ENCODE results near the gene TSPO2. TPM values are rescaled to one million over a fixed set of nuclear protein-coding genes. Genes with fewer than 3 reads are reported as not detected.

Gene TSPO2
- total and polyA plus RNA-seq, 2 of the 13 experiments (the other 11 are each of a cell fraction or from before 2014, with no cell fraction given): 0.55 TPM; not detected in 1

GRCh38 chr6:41071923-41072835 lies 29.9 kb downstream of the TSPO2 start, which contains the start of gene OARD1 (continued):
- TF ChIP-seq MATR3 (CRISPR knock-in tag; IDR thresholded peaks at IDR 0.05) (no peak), ZNF317 (CRISPR knock-in tag; IDR thresholded peaks at IDR 0.05) (no peak), EEA1 (CRISPR knock-in tag; IDR thresholded peaks at IDR 0.05; ENCODE audit: borderline replicate concordance) (peak; percentile 96; the same call in 1 of the 2 replicates), ZNF652 (CRISPR knock-in tag; IDR thresholded peaks at IDR 0.05; ENCODE audit: borderline replicate concordance, low read depth) (no peak), ZNF577 (CRISPR knock-in tag; IDR thresholded peaks at IDR 0.05; ENCODE audit: borderline replicate concordance, low read depth) (no peak), ADNP (CRISPR knock-in tag; IDR thresholded peaks at IDR 0.05) (no peak), HMGA1 (CRISPR knock-in tag; conservative IDR thresholded peaks at IDR 0.05) (no peak), ZNF496 (CRISPR knock-in tag; IDR thresholded peaks at IDR 0.05; ENCODE audit: insufficient replicate concordance) (no peak), NR1H2 (CRISPR knock-in tag; IDR thresholded peaks at IDR 0.05; ENCODE audit: borderline replicate concordance, low read depth) (peak; percentile 88; the same call in 1 of the 2 replicates), ZBTB38 (CRISPR knock-in tag; IDR thresholded peaks at IDR 0.05) (peak; percentile 74), ZBTB20 (CRISPR knock-in tag; IDR thresholded peaks at IDR 0.05; ENCODE audit: borderline replicate concordance, low read depth) (peak; percentile 94), EED (CRISPR knock-in tag; IDR thresholded peaks at IDR 0.05) (0 out of 2 replicates have a peak, but pooled peaks have one; percentile 72), SIX4 (CRISPR knock-in tag; IDR thresholded peaks at IDR 0.05) (no peak; the same call in 1 of the 2 replicates), HNF4G (IDR thresholded peaks at IDR 0.05; ENCODE audit: borderline replicate concordance, low read depth, low read length) (no peak), HNF4G (CRISPR knock-in tag; IDR thresholded peaks at IDR 0.05; ENCODE audit: borderline replicate concordance, low read depth) (peak; percentile 79; the same call in 1 of the 2 replicates), REXO4 (CRISPR knock-in tag; IDR thresholded peaks at IDR 0.05; ENCODE audit: borderline replicate concordance) (no peak), TBX3 (IDR thresholded peaks at IDR 0.05; ENCODE audit: borderline replicate concordance) (0 out of 2 replicates have a peak, but pooled peaks have one; percentile 27), RFX1 (IDR thresholded peaks at IDR 0.05) (no peak), ZNF253 (CRISPR knock-in tag; IDR thresholded peaks at IDR 0.05; ENCODE audit: borderline replicate concordance) (no peak), ZNF839 (CRISPR knock-in tag; IDR thresholded peaks at IDR 0.05; ENCODE audit: borderline replicate concordance) (no peak; the same call in 1 of the 2 replicates), FOSL1 (CRISPR knock-in tag; IDR thresholded peaks at IDR 0.05; ENCODE audit: borderline replicate concordance) (peak; percentile 30; the same call in 1 of the 2 replicates), ZNF570 (CRISPR knock-in tag; IDR thresholded peaks at IDR 0.05; ENCODE audit: borderline replicate concordance) (no peak), STAT5B (CRISPR knock-in tag; IDR thresholded peaks at IDR 0.05) (no peak), ZNF234 (CRISPR knock-in tag; conservative IDR thresholded peaks at IDR 0.05) (no peak), DR1 (CRISPR knock-in tag; IDR thresholded peaks at IDR 0.05) (peak; percentile 34), WIZ (CRISPR knock-in tag; IDR thresholded peaks at IDR 0.05) (0 out of 2 replicates have a peak, but pooled peaks have one; percentile 58), AKNA (CRISPR knock-in tag; IDR thresholded peaks at IDR 0.05; ENCODE audit: borderline replicate concordance) (no peak; the same call in 1 of the 2 replicates)

Data from HepG2 (cell line).